OCI-LY7 (cell line): ENCODE results near the gene OR10AG1. TPM values are rescaled to one million over a fixed set of nuclear protein-coding genes. Genes with fewer than 3 reads are reported as not detected.

Experiments used
- total RNA-seq, 2 experiments: library from RNA; depleted of rRNA in 1 of 2; stranded (reverse); fragments of >200 nt in 1 of 2; shearing (Covaris generic) in 1 of 2; gene quantifications; 2 replicates each; pipeline ENCODE4 v1.2.3, GENCODE V29; 2014 to 2022

The OR10AG1 gene
- total RNA-seq, 2 experiments from 2014 or later = not detected

Other genes starting within 250 kb of the OR10AG1 start
- not detected in 2 replicates for gene OR5D13, start 196.5 kb downstream of the OR10AG1 start, total RNA-seq (2014; rRNA removed; shearing (Covaris generic))
- not detected in 2 replicates for gene OR5D13, start 196.5 kb downstream of the OR10AG1 start, total RNA-seq (2022)
- not detected in 2 replicates for gene OR5D14, start 174.4 kb downstream of the OR10AG1 start, total RNA-seq (2014; rRNA removed; shearing (Covaris generic))
- gene OR5D14, start 174.4 kb downstream of the OR10AG1 start, total RNA-seq (2022) = not detected in 2 replicates
- gene OR5L1, start 158.6 kb downstream of the OR10AG1 start, total RNA-seq (2014; rRNA removed; shearing (Covaris generic)) = not detected in 2 replicates
- not detected in 2 replicates for gene OR5L1, start 158.6 kb downstream of the OR10AG1 start, total RNA-seq (2022)
- not detected in 2 replicates for gene OR5D18, start 150.3 kb downstream of the OR10AG1 start, total RNA-seq (2014; rRNA removed; shearing (Covaris generic))
- gene OR5D18, start 150.3 kb downstream of the OR10AG1 start, total RNA-seq (2022) = not detected in 2 replicates
- gene OR5L2, start 142.7 kb downstream of the OR10AG1 start, total RNA-seq (2014; rRNA removed; shearing (Covaris generic)) = not detected in 2 replicates
- not detected in 2 replicates for gene OR5L2, start 142.7 kb downstream of the OR10AG1 start, total RNA-seq (2022)
- not detected in 2 replicates for gene OR5D16, start 131.2 kb downstream of the OR10AG1 start, total RNA-seq (2014; rRNA removed; shearing (Covaris generic))
- not detected in 2 replicates for gene OR5D16, start 131.2 kb downstream of the OR10AG1 start, total RNA-seq (2022)
- not detected in 2 replicates for gene TRIM51, start 86.6 kb downstream of the OR10AG1 start, total RNA-seq (2014; rRNA removed; shearing (Covaris generic))
- gene TRIM51, start 86.6 kb downstream of the OR10AG1 start, total RNA-seq (2022) = not detected in 2 replicates
- not detected in 2 replicates for gene OR5W2, start 55.4 kb downstream of the OR10AG1 start, total RNA-seq (2014; rRNA removed; shearing (Covaris generic))
- not detected in 2 replicates for gene OR5W2, start 55.4 kb downstream of the OR10AG1 start, total RNA-seq (2022)
- not detected in 2 replicates for gene OR5I1, start 33.5 kb downstream of the OR10AG1 start, total RNA-seq (2014; rRNA removed; shearing (Covaris generic))
- gene OR5I1, start 33.5 kb downstream of the OR10AG1 start, total RNA-seq (2022) = not detected in 2 replicates
- gene OR5F1, start 24.7 kb upstream of the OR10AG1 start, total RNA-seq (2014; rRNA removed; shearing (Covaris generic)) = 0.22 TPM in 1 of 2 replicates, not detected in the other
- not detected in 2 replicates for gene OR5F1, start 24.7 kb upstream of the OR10AG1 start, total RNA-seq (2022)
- not detected in 2 replicates for gene OR5AS1, start 57.7 kb upstream of the OR10AG1 start, total RNA-seq (2014; rRNA removed; shearing (Covaris generic))
- gene OR5AS1, start 57.7 kb upstream of the OR10AG1 start, total RNA-seq (2022) = not detected in 2 replicates
- gene OR8I2, start 123.4 kb upstream of the OR10AG1 start, total RNA-seq (2014; rRNA removed; shearing (Covaris generic)) = not detected in 2 replicates
- not detected in 2 replicates for gene OR8I2, start 123.4 kb upstream of the OR10AG1 start, total RNA-seq (2022)
- not detected in 2 replicates for gene OR8H2, start 133.7 kb upstream of the OR10AG1 start, total RNA-seq (2014; rRNA removed; shearing (Covaris generic))
- gene OR8H2, start 133.7 kb upstream of the OR10AG1 start, total RNA-seq (2022) = not detected in 2 replicates
- not detected in 2 replicates for gene OR8H3, start 152.4 kb upstream of the OR10AG1 start, total RNA-seq (2014; rRNA removed; shearing (Covaris generic))
- gene OR8H3, start 152.4 kb upstream of the OR10AG1 start, total RNA-seq (2022) = not detected in 2 replicates
- not detected in 2 replicates for gene OR8J3, start 170.3 kb upstream of the OR10AG1 start, total RNA-seq (2014; rRNA removed; shearing (Covaris generic))
- not detected in 2 replicates for gene OR8J3, start 170.3 kb upstream of the OR10AG1 start, total RNA-seq (2022)
- gene OR8K5, start 190.4 kb upstream of the OR10AG1 start, total RNA-seq (2014; rRNA removed; shearing (Covaris generic)) = not detected in 2 replicates
- not detected in 2 replicates for gene OR8K5, start 190.4 kb upstream of the OR10AG1 start, total RNA-seq (2022)
- not detected in 2 replicates for gene OR5J2, start 206.7 kb upstream of the OR10AG1 start, total RNA-seq (2014; rRNA removed; shearing (Covaris generic))
- gene OR5J2, start 206.7 kb upstream of the OR10AG1 start, total RNA-seq (2022) = not detected in 2 replicates